Measurements from ENCODE around the gene JAZF1. TPM values are rescaled to one million over a fixed set of nuclear protein-coding genes. Genes with fewer than 3 reads are reported as not detected.

Gene JAZF1
- total and polyA plus RNA-seq, 4 donors, result 5.2 to 16.5 (median 10.7) TPM

GRCh38 chr7:28104041-28104541, 76.5 kb downstream of the JAZF1 start:
- DNase-seq (peak in 1 of 3 donors; percentile 21), ATAC-seq (ENCODE audit: insufficient read depth, low FRiP score) (no peak)
- Histone ChIP-seq H3K9me3 (ENCODE audit: control insufficient read depth in 4 of 4, insufficient read depth in 3 of 4, low read length in 3 of 4) (no peaks in the 10 kb centered on the region), H3K27ac (ENCODE audit: low read depth in 1 of 2, low read length in 1 of 2) (peak overlapping the region in 1 of 2 donors; percentile 89), H3K9ac (ENCODE audit: insufficient read depth in 1 of 2, low read length in 2 of 2) (no peak overlapping the region), H3K4me3 (no peak overlapping the region), H3K27me3 (ENCODE audit: control insufficient read depth in 3 of 3, insufficient read depth in 3 of 3, low read length in 2 of 3) (peaks cover 0 to 2% (median 0%) of the 10 kb centered on the region in 3 donors), H3K36me3 (ENCODE audit: control insufficient read depth in 4 of 4, insufficient read depth in 4 of 4, low read length in 4 of 4) (no peaks in the 10 kb centered on the region), H3K4me1 (ENCODE audit: control insufficient read depth in 5 of 5, insufficient read depth in 5 of 5, low read length in 5 of 5) (peaks cover 0 to 26% (median 6%) of the 10 kb centered on the region in 5 donors)
- no peak for TF ChIP-seq CTCF (IDR thresholded peaks at IDR 0.05; ENCODE audit: control extremely low read depth, extremely low read depth)
- 50 to 52% methylated on average over 3 of the region's 3 CpGs for WGBS, 2 donors

GRCh38 chr7:28102797-28103196, 77.8 kb downstream of the JAZF1 start:
- Histone ChIP-seq H3K4me1 (ENCODE audit: control insufficient read depth in 5 of 5, insufficient read depth in 5 of 5, low read length in 5 of 5) (peaks cover 0 to 22% (median 6%) of the 10 kb centered on the region in 5 donors), H3K27ac (ENCODE audit: low read depth in 1 of 2, low read length in 1 of 2) (peak overlapping the region in 1 of 2 donors; percentile 89), H3K4me3 (no peak overlapping the region), H3K9ac (ENCODE audit: insufficient read depth in 1 of 2, low read length in 2 of 2) (no peak overlapping the region), H3K27me3 (ENCODE audit: control insufficient read depth in 3 of 3, insufficient read depth in 3 of 3, low read length in 2 of 3) (peaks cover 0 to 2% (median 0%) of the 10 kb centered on the region in 3 donors), H3K9me3 (ENCODE audit: control insufficient read depth in 4 of 4, insufficient read depth in 3 of 4, low read length in 3 of 4) (no peaks in the 10 kb centered on the region), H3K36me3 (ENCODE audit: control insufficient read depth in 4 of 4, insufficient read depth in 4 of 4, low read length in 4 of 4) (no peaks in the 10 kb centered on the region)
- no peak for DNase-seq
- no peak for TF ChIP-seq CTCF (IDR thresholded peaks at IDR 0.05; ENCODE audit: control extremely low read depth, extremely low read depth)
- peak; percentile 58 for ATAC-seq (ENCODE audit: insufficient read depth, low FRiP score)
- WGBS, 2 donors, result 71 to 88% methylated on average over 6 of the region's 6 CpGs

GRCh38 chr7:28096713-28097112, 83.9 kb downstream of the JAZF1 start:
- WGBS, 2 donors, result 0% methylated on average over 3 of the region's 3 CpGs
- ATAC-seq (ENCODE audit: insufficient read depth, low FRiP score), result peak; percentile 74
- Histone ChIP-seq H3K9ac (ENCODE audit: insufficient read depth in 1 of 2, low read length in 2 of 2) (no peak overlapping the region), H3K36me3 (ENCODE audit: control insufficient read depth in 4 of 4, insufficient read depth in 4 of 4, low read length in 4 of 4) (no peaks in the 10 kb centered on the region), H3K9me3 (ENCODE audit: control insufficient read depth in 4 of 4, insufficient read depth in 3 of 4, low read length in 3 of 4) (no peaks in the 10 kb centered on the region), H3K27ac (ENCODE audit: low read depth in 1 of 2, low read length in 1 of 2) (no peak overlapping the region), H3K27me3 (ENCODE audit: control insufficient read depth in 3 of 3, insufficient read depth in 3 of 3, low read length in 2 of 3) (no peaks in the 10 kb centered on the region), H3K4me3 (no peak overlapping the region), H3K4me1 (ENCODE audit: control insufficient read depth in 5 of 5, insufficient read depth in 5 of 5, low read length in 5 of 5) (no peaks in the 10 kb centered on the region)
- peak; percentile 57 to 84 (median 74) for DNase-seq
- peak; percentile 67 for TF ChIP-seq CTCF (IDR thresholded peaks at IDR 0.05; ENCODE audit: control extremely low read depth, extremely low read depth)

- no peak for TF ChIP-seq CTCF (IDR thresholded peaks at IDR 0.05; ENCODE audit: control extremely low read depth, extremely low read depth)
- no peak for ATAC-seq (ENCODE audit: insufficient read depth, low FRiP score)
- H3K9ac ChIP-seq (ENCODE audit: insufficient read depth in 1 of 2, low read length in 2 of 2), result no peak overlapping the region
- DNase-seq, result no peak
- no peak overlapping the region for H3K27ac ChIP-seq (ENCODE audit: low read depth in 1 of 2, low read length in 1 of 2)
- H3K4me1 ChIP-seq (ENCODE audit: control insufficient read depth in 5 of 5, insufficient read depth in 5 of 5, low read length in 5 of 5), result no peaks in the 10 kb centered on the region
- H3K36me3 ChIP-seq (ENCODE audit: control insufficient read depth in 4 of 4, insufficient read depth in 4 of 4, low read length in 4 of 4), result no peaks in the 10 kb centered on the region
- no peaks in the 10 kb centered on the region for H3K9me3 ChIP-seq (ENCODE audit: control insufficient read depth in 4 of 4, insufficient read depth in 3 of 4, low read length in 3 of 4)
- H3K27me3 ChIP-seq (ENCODE audit: control insufficient read depth in 3 of 3, insufficient read depth in 3 of 3, low read length in 2 of 3), result no peaks in the 10 kb centered on the region
- WGBS, 2 donors, result 49 to 75% methylated on average over 4 of the region's 4 CpGs
- H3K4me3 ChIP-seq, result no peak overlapping the region
These were observed 85.4 kb downstream of the JAZF1 start for GRCh38 chr7:28095231-28095630.

Measured in lung (tissue), 12 donors.